K562 (cell line): Measurements from ENCODE around the gene ABHD8. TPM values are rescaled to one million over a fixed set of nuclear protein-coding genes. Genes with fewer than 3 reads are reported as not detected.

ENCODE experiments used
- ARID1B ChIP-seq: fragments of 450-650 bp; IDR thresholded peaks from 2 replicates; pipeline ENCODE4 v1.6.1; 2016; ENCODE audit warnings: antibody characterized with exemption, mild to moderate bottlenecking, inconsistent platforms
- CC2D1A ChIP-seq: fragments of 450-650 bp; IDR thresholded peaks from 2 replicates; pipeline ENCODE4 v1.6.1; 2017; ENCODE audit warnings: mild to moderate bottlenecking
- HDAC8 ChIP-seq: fragments of 450-650 bp; IDR thresholded peaks from 2 replicates; pipeline ENCODE4 v1.6.1; 2016; ENCODE audit warnings: mild to moderate bottlenecking, missing genetic modification characterization, moderate library complexity, missing compliant biosample characterization
- RHOXF2B ChIP-seq: fragments of 250-450 bp; sonication (Bioruptor Pico); conservative IDR thresholded peaks from 2 replicates; pipeline ENCODE4 v1.5.1; 2021
- SIN3B ChIP-seq: fragments of 450-650 bp; IDR thresholded peaks from 2 replicates; pipeline ENCODE4 v1.6.1; 2017; ENCODE audit warnings: low read depth, mild to moderate bottlenecking, moderate library complexity
- SP2 ChIP-seq: IDR thresholded peaks from 2 replicates; pipeline ENCODE4 v1.6.1; 2011; ENCODE audit warnings: mild to moderate bottlenecking, low read depth, low read length, moderate library complexity; ENCODE audit not compliant: poor library complexity, severe bottlenecking; ENCODE audit errors: extremely low read depth
- YY1 ChIP-seq, 3 experiments: IDR thresholded peaks; 2 replicates each; pipeline ENCODE4 v1.6.1; 2011; ENCODE audit warnings: low read length in 2 of 3, mild to moderate bottlenecking in 2 of 3, moderate library complexity in 2 of 3, borderline replicate concordance in 1 of 3, control low read depth in 1 of 3, low read depth in 1 of 3; ENCODE audit not compliant: insufficient read depth in 3 of 3, insufficient replicate concordance in 2 of 3, control insufficient read depth in 1 of 3, insufficient read length in 1 of 3; ENCODE audit errors: extremely low read depth in 1 of 3
- ZNF354B ChIP-seq: fragments of 250-450 bp; sonication (Bioruptor Pico); IDR thresholded peaks from 2 replicates; pipeline ENCODE4 v1.4.0; 2020
- ZNF41 ChIP-seq: fragments of 250-450 bp; sonication (Bioruptor Pico); conservative IDR thresholded peaks from 2 replicates; pipeline ENCODE4 v1.4.0; 2020; ENCODE audit warnings: mild to moderate bottlenecking
- polyA plus RNA-seq, 8 experiments: library from polyadenylated mRNA; depleted of rRNA in 4 of 8; stranded (reverse) in 5 of 8; unstranded in 3 of 8; fragments of >200 nt; fragmentation: Nextera tagmentation in 2 of 8; fragmentation: Illumina TruSeq in 1 of 8; extraction: Ambion mirVana in 2 of 8; extraction: Trizol in 1 of 8; gene quantifications; 2 replicates each; pipeline versions ENCODE4 v1.2.1 to v1.2.3, GENCODE V29; 2011 to 2014; ENCODE audit warnings: inconsistent platforms in 1 of 8, missing spikeins in 1 of 8
- total RNA-seq, 7 experiments: library from RNA; depleted of rRNA in 6 of 7; stranded (reverse); fragments of >200 nt in 6 of 7; fragmentation: Illumina TruSeq in 2 of 7; extraction: Trizol in 2 of 7; gene quantifications; 2 replicates each; pipeline versions ENCODE4 v1.2.1 to v1.2.3, GENCODE V29; 2011 to 2021; ENCODE audit warnings: low replicate concordance in 1 of 7
- TF ChIP-seq, protein P1 (sequence below), 3 experiments: IDR thresholded peaks in 2 of 3; conservative IDR thresholded peaks in 1 of 3; 2 replicates each; pipeline ENCODE4 v1.5.1; 2011 to 2012; ENCODE audit warnings: low read length in 3 of 3, mild to moderate bottlenecking in 3 of 3, control low read depth in 2 of 3, improper control_type of control experiment in 1 of 3, inconsistent platforms in 1 of 3, low read depth in 1 of 3, mixed read lengths in 1 of 3, moderate library complexity in 1 of 3; ENCODE audit not compliant: insufficient read depth in 2 of 3
- TF ChIP-seq, protein P2 (sequence below): sonication (generic); formaldehyde crosslinking; IDR thresholded peaks from 2 replicates; pipeline ENCODE4 v1.8.1; 2023; ENCODE audit warnings: mild to moderate bottlenecking, missing genetic modification reagents, moderate library complexity
- TF ChIP-seq, protein P3 (sequence below): fragments of 450-650 bp; conservative IDR thresholded peaks from 2 replicates; pipeline ENCODE4 v1.6.1; 2016; ENCODE audit warnings: missing genetic modification characterization, low read depth, mild to moderate bottlenecking, control low read depth, missing compliant biosample characterization
- TF ChIP-seq, protein P4 (sequence below): fragments of 250-450 bp; sonication (Bioruptor Pico); IDR thresholded peaks from 2 replicates; pipeline ENCODE4 v1.8.0; 2022; ENCODE audit warnings: inconsistent platforms
- TF ChIP-seq, protein P5 (sequence below): fragments of 450-650 bp; IDR thresholded peaks from 2 replicates; pipeline ENCODE4 v1.6.1; 2016; ENCODE audit warnings: antibody characterized with exemption
- TF ChIP-seq, protein P6 (sequence below): fragments of 150-350 bp; conservative IDR thresholded peaks from 2 replicates; pipeline ENCODE4 v1.6.1; 2014; ENCODE audit warnings: low read length

Gene ABHD8
- total and polyA plus RNA-seq, 9 of the 15 experiments (the other 6 are each of a cell fraction or from before 2014, with no cell fraction given) = 0.04 to 6.6 (median 2.0) TPM; not detected in 1

DNA sequence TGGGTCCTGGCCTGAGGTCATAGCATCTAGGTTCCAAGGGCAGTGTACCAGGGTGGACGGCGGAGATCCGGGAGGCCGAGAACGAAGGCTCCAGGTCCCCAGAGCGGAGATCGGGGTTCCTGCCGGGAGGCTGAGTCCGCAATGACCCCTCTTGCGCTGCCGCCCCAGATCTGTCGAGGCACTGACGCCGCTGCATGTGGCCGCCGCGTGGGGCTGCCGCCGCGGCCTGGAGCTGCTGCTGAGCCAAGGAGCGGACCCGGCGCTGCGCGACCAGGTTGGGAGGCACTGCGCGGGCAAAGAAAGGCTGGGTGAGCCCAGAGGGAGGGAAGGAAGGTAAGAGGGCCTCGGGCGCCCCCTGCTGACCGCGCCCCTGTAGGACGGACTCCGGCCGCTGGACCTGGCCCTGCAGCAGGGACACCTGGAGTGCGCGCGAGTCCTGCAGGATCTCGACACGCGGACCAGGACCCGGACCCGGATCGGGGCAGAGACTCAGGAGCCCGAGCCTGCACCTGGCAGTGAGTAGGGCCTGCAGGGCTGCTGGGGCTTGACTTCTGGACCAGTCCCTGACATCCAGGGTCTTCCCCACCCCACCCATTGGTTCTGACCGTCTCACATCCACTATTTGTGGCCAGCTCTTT, 20.6 kb downstream of the ABHD8 start (continued):
- TF ChIP-seq, protein P1, sequence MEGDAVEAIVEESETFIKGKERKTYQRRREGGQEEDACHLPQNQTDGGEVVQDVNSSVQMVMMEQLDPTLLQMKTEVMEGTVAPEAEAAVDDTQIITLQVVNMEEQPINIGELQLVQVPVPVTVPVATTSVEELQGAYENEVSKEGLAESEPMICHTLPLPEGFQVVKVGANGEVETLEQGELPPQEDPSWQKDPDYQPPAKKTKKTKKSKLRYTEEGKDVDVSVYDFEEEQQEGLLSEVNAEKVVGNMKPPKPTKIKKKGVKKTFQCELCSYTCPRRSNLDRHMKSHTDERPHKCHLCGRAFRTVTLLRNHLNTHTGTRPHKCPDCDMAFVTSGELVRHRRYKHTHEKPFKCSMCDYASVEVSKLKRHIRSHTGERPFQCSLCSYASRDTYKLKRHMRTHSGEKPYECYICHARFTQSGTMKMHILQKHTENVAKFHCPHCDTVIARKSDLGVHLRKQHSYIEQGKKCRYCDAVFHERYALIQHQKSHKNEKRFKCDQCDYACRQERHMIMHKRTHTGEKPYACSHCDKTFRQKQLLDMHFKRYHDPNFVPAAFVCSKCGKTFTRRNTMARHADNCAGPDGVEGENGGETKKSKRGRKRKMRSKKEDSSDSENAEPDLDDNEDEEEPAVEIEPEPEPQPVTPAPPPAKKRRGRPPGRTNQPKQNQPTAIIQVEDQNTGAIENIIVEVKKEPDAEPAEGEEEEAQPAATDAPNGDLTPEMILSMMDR (IDR thresholded peaks at IDR 0.05 in 2 of 3, conservative IDR thresholded peaks at IDR 0.05 in 1 of 3; ENCODE audit: insufficient read depth in 2 of 3, low read depth in 1 of 3, low read length in 3 of 3) = peak; percentile 88 to 95 (median 94)
- TF ChIP-seq ARID1B (no peak), HDAC8 (tag) (no peak), ZNF354B (CRISPR knock-in tag) (no peak), YY1 (IDR thresholded peaks at IDR 0.05; ENCODE audit: borderline replicate concordance in 1 of 3, control insufficient read depth in 1 of 3, extremely low read depth in 1 of 3, insufficient read depth in 3 of 3, insufficient read length in 1 of 3, insufficient replicate concordance in 2 of 3, low read depth in 1 of 3, low read length in 2 of 3) (peak in 2 of 3 experiments; percentile 22 to 43), RHOXF2B (CRISPR knock-in tag) (no peak), SP2 (no peak), CC2D1A (0 out of 2 replicates have a peak, but pooled peaks have one; percentile 37), ZNF41 (CRISPR knock-in tag) (no peak), SIN3B (peak; percentile 54)
- TF ChIP-seq, protein P2, sequence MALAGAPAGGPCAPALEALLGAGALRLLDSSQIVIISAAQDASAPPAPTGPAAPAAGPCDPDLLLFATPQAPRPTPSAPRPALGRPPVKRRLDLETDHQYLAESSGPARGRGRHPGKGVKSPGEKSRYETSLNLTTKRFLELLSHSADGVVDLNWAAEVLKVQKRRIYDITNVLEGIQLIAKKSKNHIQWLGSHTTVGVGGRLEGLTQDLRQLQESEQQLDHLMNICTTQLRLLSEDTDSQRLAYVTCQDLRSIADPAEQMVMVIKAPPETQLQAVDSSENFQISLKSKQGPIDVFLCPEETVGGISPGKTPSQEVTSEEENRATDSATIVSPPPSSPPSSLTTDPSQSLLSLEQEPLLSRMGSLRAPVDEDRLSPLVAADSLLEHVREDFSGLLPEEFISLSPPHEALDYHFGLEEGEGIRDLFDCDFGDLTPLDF = 0 out of 2 replicates have a peak, but pooled peaks have one; percentile 71
- TF ChIP-seq, protein P3, sequence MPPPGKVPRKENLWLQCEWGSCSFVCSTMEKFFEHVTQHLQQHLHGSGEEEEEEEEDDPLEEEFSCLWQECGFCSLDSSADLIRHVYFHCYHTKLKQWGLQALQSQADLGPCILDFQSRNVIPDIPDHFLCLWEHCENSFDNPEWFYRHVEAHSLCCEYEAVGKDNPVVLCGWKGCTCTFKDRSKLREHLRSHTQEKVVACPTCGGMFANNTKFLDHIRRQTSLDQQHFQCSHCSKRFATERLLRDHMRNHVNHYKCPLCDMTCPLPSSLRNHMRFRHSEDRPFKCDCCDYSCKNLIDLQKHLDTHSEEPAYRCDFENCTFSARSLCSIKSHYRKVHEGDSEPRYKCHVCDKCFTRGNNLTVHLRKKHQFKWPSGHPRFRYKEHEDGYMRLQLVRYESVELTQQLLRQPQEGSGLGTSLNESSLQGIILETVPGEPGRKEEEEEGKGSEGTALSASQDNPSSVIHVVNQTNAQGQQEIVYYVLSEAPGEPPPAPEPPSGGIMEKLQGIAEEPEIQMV (tag) = no peak
- TF ChIP-seq, protein P4, sequence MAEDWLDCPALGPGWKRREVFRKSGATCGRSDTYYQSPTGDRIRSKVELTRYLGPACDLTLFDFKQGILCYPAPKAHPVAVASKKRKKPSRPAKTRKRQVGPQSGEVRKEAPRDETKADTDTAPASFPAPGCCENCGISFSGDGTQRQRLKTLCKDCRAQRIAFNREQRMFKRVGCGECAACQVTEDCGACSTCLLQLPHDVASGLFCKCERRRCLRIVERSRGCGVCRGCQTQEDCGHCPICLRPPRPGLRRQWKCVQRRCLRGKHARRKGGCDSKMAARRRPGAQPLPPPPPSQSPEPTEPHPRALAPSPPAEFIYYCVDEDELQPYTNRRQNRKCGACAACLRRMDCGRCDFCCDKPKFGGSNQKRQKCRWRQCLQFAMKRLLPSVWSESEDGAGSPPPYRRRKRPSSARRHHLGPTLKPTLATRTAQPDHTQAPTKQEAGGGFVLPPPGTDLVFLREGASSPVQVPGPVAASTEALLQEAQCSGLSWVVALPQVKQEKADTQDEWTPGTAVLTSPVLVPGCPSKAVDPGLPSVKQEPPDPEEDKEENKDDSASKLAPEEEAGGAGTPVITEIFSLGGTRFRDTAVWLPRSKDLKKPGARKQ (CRISPR knock-in tag) = peak; percentile 77; the same call in 1 of the 2 replicates
- TF ChIP-seq, protein P5, sequence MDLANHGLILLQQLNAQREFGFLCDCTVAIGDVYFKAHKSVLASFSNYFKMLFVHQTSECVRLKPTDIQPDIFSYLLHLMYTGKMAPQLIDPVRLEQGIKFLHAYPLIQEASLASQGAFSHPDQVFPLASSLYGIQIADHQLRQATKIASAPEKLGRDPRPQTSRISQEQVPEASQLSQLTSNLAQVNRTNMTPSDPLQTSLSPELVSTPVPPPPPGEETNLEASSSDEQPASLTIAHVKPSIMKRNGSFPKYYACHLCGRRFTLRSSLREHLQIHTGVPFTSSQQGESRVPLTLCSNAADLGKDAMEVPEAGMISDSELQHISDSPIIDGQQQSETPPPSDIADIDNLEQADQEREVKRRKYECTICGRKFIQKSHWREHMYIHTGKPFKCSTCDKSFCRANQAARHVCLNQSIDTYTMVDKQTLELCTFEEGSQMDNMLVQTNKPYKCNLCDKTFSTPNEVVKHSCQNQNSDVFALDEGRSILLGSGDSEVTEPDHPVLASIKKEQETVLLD = peak; percentile 46; the same call in 1 of the 2 replicates
- TF ChIP-seq, protein P6, sequence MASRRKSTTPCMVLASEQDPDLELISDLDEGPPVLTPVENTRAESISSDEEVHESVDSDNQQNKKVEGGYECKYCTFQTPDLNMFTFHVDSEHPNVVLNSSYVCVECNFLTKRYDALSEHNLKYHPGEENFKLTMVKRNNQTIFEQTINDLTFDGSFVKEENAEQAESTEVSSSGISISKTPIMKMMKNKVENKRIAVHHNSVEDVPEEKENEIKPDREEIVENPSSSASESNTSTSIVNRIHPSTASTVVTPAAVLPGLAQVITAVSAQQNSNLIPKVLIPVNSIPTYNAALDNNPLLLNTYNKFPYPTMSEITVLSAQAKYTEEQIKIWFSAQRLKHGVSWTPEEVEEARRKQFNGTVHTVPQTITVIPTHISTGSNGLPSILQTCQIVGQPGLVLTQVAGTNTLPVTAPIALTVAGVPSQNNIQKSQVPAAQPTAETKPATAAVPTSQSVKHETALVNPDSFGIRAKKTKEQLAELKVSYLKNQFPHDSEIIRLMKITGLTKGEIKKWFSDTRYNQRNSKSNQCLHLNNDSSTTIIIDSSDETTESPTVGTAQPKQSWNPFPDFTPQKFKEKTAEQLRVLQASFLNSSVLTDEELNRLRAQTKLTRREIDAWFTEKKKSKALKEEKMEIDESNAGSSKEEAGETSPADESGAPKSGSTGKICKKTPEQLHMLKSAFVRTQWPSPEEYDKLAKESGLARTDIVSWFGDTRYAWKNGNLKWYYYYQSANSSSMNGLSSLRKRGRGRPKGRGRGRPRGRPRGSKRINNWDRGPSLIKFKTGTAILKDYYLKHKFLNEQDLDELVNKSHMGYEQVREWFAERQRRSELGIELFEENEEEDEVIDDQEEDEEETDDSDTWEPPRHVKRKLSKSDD = no peak
